ENCODE measurements around the gene LAMA3.
"Not testable (repeated sequence)": the region's sequence is repeated elsewhere in the genome, so short reads cannot be mapped to it uniquely, and the experiment has no call there.

Gene LAMA3

DNA sequence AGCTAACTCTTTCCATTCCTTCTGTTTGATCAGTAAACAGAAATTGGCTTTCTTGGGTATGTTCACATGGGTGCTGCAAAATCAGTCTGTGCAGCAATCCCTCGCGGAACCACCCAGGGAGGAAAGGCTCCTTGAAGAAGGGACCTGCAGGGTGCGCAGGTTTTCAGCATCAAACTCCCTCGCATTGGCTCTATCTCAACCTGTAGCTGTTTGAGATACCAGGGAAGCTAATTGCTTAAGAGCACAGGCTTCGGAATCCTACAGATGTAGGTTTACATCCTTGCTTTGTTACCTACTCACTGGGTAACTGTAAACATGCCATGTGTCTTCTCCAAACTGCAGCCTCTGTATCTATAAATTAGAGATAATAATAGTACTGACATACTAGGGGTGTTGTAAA, 43.2 kb downstream of the LAMA3 start:
- DNase-seq (ENCODE audit: low spot score) = no peak

DNA sequence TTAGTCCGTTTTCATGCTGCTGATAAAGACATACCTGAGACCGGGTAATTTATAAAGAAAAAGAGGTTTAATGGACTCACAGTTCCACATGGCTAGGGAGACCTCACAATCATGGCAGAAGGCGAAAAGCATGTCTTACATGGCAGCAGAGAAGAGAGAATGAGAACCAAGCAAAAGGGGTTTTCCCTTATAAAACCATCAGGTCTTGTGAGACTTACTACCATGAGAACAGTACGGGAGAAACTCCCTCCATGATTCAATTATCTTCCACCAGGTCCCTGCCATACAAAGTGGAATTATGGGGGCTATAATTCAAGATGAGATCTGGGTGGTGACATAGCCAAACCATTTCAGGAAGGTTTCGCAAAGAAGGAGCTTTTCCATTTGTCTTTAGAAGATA, 44.0 kb downstream of the LAMA3 start:
- not testable (repeated sequence) for DNase-seq (ENCODE audit: low spot score)

DNA sequence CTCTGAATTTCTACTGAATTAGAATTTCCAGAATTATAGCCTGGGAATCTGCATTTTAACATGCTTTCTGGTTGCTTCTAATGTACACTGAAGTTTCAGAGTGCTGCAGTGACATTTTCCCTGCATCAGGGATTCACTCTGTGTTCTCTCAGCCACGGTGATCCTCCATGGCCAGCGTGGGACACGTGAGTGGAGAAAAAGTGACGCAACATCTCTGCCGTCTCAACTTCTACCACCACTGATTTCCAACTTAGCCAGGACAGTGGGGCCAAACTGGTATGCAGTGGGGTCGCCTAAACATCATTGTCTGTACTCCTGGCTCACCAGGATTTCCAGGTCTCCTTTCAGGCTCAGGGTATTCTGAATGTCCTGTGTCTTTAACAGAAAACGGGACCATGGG, 44.6 kb downstream of the LAMA3 start:
- DNase-seq (ENCODE audit: low spot score) = no peak

DNA sequence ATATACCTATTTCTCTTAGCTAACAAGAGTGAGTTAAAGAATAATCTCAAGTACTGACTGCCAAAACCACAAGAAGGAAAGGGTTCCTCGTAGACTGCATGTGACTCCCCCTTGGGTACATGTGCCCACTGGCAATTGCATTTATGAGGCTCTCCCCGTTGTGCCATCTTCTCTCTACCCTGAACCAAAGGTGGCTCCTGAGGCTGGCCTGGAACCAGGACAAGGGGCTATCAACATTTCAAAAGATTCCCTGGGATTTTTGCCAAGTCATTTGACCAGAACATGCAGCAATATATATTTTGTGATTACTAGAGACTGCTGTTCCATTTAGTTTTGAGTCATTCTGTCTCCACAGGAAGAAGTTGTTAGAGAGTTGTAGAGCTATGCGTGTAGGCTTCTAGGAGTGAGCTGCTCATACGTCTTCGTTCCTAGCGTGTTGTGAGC, 45.8 kb downstream of the LAMA3 start:
- no peak for DNase-seq (ENCODE audit: low spot score)

DNA sequence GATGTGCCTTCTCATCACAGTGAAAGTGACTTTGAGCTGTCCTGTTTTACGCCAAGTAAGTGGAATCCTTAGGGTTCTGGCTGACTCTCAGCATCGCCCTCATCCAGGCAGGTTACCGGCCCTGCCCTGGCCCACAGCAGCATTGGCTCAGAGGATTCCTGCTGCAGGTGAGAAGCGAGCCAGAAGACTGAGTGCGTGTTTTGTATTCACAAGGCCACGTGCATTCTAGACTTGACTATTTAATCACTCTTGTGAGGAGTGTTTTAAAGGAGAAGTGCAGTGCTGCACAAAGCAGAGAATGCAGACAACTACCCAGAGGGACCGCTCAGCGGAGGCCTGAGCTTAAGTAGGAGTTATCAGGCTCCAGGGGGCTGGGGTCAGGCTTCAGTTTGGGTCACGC, 48.3 kb downstream of the LAMA3 start:
- DNase-seq (ENCODE audit: low spot score) = no peak

DNA sequence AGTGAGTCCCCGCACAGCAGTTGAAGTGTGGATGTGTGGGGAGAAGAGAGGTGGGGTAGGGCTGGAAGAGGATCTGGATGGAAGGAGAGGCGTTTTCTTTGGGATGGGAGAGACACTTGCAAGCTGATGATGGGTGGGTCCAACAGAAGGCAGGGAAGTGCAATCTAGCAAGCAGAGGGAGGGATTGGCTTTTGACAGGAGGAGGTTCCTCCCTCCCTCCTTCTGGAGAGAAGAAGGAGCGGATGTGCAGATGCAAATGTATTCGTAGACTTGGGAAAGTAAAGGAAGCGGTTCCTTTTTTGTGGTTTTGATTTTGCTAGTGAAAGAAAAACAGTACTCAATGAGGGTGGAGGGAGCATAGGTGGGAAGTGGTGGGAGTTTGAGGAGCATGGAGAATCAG, 48.9 kb downstream of the LAMA3 start:
- DNase-seq (ENCODE audit: low spot score) = no peak

DNA sequence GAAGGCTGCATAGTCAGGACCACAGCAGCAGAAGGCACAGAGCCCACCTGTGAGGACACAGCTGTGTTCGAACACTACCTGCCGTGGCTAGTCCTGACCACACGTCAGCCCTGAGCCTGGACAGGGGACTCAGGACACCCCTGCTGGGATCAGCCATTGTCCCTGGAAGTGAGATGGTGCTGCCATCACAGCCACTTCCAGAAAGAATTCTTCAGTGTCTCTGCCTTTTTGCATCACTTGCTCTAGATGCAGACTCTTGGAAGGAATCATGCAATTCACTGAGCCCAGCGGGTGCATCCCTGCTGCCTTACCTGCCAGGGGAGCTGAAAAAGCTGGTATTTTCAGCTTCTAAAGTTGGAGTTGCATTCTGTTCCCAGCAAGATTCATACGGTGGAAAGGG, 49.3 kb downstream of the LAMA3 start:
- no peak for DNase-seq (ENCODE audit: low spot score)

DNA sequence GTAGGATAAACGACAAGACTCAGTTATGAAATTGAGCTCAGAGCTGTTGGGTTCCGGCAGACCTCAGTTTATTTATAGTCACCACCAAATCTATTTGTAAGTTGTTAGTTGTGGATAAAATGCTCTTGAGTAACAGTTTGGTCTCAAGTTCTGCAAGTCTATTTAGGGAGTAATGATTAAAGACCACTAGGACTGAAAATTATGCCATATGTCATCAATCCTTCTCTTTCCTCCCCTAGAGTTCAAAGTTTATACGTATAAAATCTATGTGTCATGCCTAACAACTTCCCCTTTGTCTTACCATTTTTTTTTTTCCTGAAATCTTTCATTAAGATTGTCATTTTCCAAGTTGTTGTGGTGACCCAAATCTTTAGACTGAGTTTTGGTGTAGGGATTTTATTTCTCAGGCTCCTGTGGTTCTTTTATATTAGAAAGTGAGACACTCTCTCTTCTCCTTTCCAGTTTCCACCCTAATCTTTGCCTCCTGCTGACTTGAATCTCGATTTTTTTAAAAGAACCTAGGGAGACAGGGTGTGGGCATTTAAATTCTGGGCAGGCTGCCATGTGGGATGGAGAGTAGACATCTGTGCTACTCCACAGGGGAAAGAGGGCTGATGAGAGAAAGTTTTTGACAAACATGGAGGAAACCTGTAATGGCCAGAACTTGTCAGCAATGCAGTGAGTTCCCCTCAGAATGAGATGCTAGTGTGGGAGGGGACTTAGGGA, 51.0 kb downstream of the LAMA3 start:
- DNase-seq (ENCODE audit: low spot score) = no peak

DNA sequence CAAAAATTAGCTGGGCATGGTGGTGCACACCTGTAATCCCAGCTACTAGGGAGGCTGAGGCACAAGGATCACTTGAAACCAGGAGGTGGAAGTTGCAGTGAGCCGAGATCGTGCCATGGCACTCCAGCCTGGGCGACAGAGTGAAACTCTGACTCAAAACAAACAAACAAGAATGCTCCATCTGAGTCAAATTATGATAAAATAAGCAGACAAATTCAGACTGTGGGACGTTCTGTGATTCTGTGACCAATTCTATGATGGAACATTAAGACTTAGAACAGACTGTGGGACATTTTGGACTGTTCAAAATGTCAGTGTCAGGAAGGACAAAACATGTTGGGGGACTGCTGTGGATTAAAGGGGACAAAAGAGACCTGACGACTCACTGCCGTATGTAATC, 52.7 kb downstream of the LAMA3 start:
- DNase-seq (ENCODE audit: low spot score) = not testable (repeated sequence)

DNA sequence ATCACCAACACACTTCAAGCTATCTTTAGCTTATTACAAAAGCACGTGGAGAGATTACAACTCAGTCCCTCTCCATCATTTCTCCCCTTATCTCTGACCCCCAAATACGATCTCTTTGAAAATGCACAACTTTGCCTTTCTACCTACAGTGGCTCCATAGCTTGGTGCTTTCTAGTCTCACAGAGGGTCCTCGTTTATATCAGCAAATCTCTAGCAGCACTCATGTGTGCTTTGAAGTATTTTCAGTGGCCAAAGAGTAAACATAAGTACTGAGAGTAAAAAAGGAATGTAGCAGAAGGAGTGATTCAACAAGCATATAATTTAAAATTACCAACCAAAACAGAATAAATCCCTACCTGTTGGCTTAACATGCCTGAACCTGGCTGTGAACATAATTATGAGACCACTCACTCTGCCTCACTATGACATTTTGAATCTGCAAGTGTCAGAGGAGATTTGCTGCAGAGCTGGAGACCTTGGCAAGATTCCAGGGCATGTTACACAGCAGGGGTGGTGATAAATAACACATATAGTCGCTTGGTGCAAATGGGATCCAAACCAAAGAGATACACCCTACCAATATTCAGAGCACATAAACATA, 54.6 kb downstream of the LAMA3 start:
- DNase-seq (ENCODE audit: low spot score) = no peak

DNA sequence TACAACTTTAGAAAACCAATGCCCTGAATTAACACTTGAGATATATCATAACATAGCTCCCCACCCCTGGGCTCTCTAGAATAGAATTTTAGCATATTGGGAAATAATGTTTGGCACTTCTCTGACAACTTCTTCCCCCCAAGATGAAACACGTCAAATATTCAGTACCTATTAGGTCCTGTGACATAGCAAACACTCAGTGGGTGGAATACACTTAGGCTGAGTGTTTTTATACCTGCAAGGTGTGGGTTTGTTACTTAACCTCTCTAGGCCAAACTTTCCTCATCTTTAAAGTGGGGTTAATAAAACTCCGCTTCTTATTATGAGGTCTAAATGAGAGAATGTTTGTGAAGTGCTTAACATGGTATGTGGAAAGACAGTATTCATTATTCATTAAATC, 56.1 kb downstream of the LAMA3 start:
- DNase-seq (ENCODE audit: low spot score) = no peak

DNA sequence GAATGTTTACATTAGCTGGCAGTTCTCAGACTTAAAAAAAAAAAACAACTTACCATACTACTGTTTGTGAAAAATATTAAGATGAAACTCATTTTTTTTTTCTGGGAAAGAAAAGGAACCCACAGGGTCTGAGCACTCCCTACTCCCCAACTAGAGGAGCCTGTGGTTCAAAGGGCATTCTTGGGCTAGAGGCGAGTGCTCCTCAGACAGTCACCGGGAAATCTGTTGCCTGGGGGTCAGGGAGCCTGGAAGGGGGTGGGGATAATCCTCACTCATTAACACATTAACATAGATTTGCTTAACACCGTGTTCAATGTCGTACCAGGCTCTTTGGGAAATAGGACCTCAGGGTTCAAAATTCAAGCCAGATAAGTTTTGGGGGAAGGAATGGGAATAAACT, 57.6 kb downstream of the LAMA3 start:
- DNase-seq (ENCODE audit: low spot score) = no peak

DNA sequence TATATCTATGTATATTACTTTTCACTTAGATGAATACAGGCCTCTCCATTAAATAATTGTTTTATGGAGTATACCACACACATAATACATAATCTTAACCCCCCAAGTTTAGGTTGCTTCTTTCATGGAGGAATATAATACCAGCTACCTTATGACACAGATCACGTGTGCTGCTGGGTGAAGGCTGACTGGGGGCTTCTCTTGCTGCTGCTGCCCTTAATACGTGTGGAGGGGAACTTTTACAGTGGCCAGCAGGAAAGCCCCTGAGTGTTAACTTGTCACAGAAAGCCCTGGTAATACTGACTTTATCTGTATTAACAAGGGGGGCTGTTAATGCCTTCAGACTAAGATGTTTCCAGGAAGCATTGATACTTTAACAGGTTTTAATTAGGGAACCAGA, 63.1 kb downstream of the LAMA3 start:
- DNase-seq (ENCODE audit: low spot score) = no peak

DNA sequence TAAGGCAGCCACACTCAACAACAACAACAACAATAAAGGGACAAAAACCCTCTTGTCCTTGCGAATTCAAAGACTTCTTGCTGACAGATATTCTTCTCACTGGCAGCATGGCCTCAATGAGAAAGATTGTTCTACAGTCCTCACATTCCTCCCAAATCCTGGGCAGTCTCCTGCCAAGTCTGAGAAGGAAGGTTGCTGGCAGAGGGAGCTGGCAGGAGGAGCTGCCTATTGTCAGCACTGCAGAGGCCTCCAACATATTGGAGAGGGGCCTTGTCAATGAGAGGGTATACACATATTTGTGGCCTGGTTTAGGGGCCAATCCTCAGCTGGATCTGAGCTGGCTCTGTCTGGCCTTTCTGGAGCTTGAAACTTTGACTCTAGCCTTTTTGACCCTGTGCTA, 63.5 kb downstream of the LAMA3 start:
- no peak for DNase-seq (ENCODE audit: low spot score)

DNA sequence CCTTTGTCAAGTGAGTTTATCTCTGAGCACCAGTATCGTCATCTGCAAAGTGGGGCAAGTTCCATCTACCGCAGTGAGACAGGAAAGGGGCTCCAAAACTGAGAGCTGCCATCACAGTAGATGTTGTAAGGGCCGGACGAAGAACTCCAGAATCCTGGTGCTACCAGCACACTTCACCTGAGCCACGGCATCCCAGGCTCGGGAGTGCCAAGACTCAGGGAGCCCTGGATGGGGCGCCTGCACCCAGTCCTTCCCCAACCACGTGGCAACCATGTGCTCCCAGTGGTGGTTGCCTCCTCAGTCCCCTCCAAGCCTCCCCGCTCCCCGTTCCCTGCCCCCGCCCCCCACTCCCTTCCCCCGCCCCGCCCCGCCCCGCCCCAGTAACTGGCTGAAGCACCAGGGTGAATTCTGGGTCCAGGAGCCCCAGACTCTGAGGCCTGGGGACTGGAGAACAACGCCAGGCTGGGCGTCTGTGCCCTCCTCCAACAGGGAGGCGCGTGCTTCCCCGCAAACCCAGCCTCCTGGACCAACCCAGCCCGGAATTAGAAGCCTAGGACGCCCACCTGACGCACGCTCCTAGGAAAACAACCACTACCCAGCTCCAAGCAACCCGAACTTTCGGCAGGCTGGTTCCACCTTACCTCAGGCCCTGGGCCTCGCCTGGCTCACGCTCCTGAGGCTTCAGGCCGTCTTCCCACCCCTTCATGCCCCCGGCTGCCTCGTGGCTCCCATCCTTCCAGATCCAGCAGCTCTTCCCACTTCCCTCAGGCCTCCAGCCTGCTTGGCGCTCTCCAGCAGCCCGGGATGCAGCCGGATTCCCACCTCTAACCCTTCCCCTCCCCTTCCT, 67.6 kb downstream of the LAMA3 start:
- no peak for DNase-seq (ENCODE audit: low spot score)

DNA sequence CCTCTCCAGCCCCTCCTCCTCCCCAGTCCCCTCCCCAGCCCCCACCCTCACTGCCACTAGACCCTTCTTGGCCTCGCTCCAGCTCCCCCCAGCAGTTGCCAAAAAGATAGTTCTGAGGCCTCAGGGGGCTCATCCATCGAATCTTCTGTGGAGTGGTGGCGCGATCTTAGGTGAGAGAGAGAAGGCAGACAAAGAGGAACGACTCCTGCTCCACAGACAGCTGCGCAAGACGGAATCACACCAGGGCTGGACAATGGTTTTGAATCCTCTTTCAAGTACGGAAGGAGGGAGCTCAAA, 68.1 kb downstream of the LAMA3 start:
- DNase-seq (ENCODE audit: low spot score) = no peak

DNA sequence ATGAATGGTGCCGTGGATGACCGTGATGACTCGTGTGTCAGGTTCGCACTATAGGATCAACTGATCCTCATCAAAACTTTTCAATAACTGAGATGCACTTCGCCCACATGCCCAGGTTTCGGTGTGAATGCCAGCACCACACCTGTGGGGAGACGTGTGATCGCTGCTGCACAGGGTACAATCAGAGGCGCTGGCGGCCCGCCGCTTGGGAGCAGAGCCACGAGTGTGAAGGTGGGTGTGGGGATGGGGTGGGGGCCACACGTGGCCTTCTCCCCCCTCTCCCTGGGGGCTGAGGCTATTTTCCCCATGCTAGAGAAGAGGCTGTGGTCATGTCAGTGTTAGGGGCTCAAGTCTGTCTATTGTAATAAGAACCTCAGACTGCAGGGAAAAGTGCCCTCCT, 69.0 kb downstream of the LAMA3 start:
- DNase-seq (ENCODE audit: low spot score) = no peak

DNA sequence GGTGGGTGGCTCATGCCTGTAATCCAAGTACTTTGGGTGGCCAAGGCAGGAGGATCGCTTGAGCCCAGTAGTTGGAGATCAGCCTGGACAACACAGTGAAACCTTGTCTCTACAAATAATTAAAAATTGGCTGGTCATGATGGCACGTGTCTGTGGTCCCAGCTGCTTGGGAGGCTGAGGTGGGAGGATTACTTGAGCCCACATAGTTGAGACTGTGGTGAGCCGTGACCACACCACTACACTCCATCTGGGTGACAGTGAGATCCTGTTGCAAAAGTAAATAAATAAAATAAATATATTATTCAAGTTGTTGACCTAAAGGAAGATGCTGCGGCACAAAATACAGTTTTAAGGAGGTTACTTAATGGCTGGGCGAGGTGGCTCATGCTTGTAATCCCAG, 72.7 kb downstream of the LAMA3 start:
- DNase-seq (ENCODE audit: low spot score) = no peak

DNA sequence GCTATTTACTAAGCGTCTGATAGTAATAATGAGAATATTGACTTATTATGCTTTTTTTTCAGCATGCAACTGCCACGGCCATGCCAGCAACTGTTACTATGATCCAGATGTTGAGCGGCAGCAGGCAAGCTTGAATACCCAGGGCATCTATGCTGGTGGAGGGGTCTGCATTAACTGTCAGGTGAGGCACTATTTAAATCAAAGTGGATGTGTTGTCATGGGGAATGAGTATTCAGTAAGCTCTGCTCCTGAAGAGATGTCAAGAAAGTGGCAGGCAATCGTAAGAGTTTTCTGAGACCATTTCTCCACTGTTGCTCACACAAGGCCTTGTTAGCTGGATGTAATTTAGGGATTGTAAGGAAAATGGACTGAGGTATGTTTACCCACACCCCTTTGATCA, 74.1 kb downstream of the LAMA3 start:
- DNase-seq (ENCODE audit: low spot score) = no peak

DNA sequence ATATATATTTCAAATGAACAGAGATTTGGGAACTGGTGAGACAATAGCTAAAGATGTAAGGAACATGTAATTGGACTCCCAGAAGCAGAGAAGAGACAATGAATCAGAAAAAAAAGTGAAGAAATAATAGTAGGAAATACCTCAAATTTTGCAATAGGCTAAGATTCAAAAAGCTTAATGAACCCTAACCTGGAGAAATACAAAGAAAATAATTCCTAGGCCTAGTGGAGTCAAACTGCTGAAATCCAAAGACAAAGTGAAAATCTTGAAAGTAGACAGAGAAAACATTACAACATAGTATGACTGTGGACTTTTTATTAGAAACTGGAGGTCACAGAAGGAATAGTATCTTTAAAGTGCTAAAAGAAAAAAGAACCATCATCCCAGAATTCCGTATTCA, 76.7 kb downstream of the LAMA3 start:
- DNase-seq (ENCODE audit: low spot score) = no peak

DNA sequence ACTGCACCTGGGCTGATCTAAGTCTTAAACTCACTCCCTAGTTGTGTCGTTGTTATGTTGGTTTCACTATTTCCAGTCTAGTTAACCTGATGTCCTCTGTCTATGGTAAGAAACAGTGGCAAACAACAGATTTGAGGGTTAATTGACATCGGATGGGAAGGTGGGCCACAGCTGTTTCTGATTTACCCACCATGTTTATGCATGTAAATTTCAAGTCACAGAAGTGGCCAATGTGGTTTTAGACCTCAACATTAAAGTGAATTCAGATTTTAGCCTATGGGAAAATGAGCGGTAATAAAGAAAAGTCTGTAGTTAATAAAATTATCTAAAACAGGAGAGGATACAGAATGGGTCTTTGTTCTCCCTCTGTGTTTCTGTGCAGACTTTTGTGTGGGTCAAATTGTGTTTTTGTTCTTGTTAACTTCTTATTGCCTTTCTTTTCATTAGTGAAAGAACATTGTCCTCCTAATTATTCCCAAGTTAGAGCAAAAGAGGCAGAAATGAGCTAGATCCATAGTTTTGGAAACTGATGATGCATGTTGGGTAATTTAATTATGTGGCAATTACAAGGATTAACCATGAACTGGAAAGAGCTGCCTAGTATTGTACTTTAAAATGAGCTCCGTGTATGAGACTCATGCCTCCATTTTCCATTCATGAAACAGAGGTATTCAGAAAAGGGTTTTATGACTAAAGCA, 83.2 kb downstream of the LAMA3 start:
- DNase-seq (ENCODE audit: low spot score) = no peak

DNA sequence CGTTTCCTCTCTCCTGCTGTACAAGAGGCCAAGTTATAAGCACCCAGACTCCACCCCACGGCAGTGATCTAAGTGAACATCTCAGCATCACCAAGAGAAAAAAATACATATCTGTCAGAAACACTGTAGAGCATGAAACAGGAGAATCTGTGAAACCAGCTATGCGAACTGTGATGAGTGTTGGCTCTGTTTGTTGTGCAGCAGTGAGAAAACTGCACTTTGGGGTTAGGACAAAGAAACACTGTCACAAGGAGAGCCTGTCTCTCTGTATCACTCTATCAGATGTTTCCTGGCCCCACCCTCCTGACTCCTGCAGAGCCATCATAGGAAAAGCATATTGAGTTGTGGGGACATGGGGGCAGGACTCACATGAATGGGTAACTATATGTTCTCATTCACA, 87.1 kb downstream of the LAMA3 start:
- no peak for DNase-seq (ENCODE audit: low spot score)

DNA sequence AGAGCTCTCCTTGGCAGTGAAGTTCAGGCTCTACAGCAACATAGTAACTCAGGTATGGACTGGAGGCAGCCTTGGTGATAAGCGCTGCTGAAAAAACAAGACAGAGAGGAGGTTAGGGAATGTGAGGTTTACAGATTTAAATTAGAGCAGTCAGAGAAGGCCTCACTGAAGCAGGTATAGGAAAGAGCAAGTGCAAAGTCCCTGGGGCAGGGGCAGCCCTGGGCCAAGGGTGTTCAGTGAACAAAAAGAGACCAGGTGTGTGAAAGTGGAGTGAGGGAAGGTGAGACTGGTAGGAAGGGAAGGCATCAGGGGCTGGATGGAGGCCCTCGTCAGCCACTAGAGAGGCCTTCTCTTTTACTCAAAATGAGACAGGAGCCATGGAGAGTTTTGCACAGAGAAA, 89.6 kb downstream of the LAMA3 start:
- no peak for DNase-seq (ENCODE audit: low spot score)
